Measurements from ENCODE around the gene SPEF1. TPM values are rescaled to one million over a fixed set of nuclear protein-coding genes. Genes with fewer than 3 reads are reported as not detected.

Gene SPEF1
- total and polyA plus RNA-seq, 2 of the 13 experiments (the other 11 are each of a cell fraction or from before 2014, with no cell fraction given): 0.11 to 0.27 TPM

DNA sequence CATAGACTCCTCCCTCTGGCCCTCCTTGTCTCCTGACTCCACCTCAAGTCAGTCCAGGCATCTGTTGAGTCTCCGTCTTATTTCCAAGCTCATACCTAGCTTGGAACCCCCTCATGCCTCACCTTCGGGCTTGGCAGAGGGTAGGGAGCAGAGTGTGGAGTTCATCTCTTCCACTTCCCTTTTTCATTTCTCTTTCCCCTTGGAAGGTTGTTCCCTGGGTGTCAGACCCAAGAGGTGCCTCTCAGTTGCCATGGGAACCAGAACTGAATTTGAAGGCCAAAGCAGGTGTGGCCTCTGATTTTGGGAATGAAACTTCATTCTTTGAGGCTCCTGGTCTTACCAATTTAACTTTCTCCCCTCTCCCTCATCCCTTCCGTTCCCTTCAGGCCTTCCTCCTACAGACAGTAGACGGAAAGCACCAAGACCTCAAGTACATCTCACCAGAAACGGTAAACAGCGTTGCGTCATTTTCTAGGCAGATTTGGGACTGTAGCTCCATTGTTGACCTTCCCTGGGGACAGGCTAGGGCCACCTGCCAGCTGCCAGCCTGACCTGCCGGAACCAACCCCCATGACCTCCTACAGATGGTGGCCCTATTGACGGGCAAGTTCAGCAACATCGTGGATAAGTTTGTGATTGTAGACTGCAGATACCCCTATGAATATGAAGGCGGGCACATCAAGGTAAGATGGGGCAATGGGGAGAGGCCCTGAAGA is 21.4 kb upstream of the SPEF1 start (continued):
- TF ChIP-seq CEBPB (IDR thresholded peaks at IDR 0.05; ENCODE audit: borderline replicate concordance, low read depth, low read length) (peak; percentile 68), FOXA3 (CRISPR knock-in tag; IDR thresholded peaks at IDR 0.05) (0 out of 2 replicates have a peak, but pooled peaks have one; percentile 15), HES4 (CRISPR knock-in tag; IDR thresholded peaks at IDR 0.05; ENCODE audit: borderline replicate concordance) (0 out of 2 replicates have a peak, but pooled peaks have one; percentile 34)

DNA sequence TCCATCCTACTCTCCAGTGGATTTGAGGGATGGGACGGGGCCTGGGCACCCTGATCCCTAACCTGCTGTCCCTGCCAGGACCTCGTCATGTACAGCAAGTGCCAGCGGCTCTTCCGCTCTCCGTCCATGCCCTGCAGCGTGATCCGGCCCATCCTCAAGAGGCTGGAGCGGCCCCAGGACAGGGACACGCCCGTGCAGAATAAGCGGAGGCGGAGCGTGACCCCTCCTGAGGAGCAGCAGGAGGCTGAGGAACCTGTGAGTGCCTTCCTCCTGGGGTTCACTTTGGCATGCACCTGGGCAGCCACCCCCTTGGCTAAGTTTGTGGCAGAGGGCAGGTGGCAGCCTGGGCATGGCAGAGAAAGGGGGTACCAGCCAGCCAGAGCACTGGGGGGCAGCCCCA is 20.6 kb upstream of the SPEF1 start:
- no peak overlapping the region for H3K4me3 ChIP-seq (replicated peaks in 1 of 3; ENCODE audit: insufficient read depth in 1 of 3, low read depth in 2 of 3, low read length in 3 of 3)
- H3K9me3 ChIP-seq (ENCODE audit: low read length): no peaks in the 10 kb centered on the region
- FAIRE-seq (no peak), ATAC-seq (no peak), DNase-seq (ENCODE audit: low spot score) (no peak)
- 99% methylated on average over 13 of the region's 13 CpGs for WGBS (ENCODE audit: low lambda C conversion rate)
- peaks cover 16% of the 10 kb centered on the region for H3K79me2 ChIP-seq (ENCODE audit: insufficient read depth, low read length)
- H3K4me1 ChIP-seq (ENCODE audit: insufficient read depth, low read length): peaks cover 41% of the 10 kb centered on the region
- H2AFZ ChIP-seq (ENCODE audit: low read length): no peak overlapping the region
- H3K4me2 ChIP-seq (ENCODE audit: low read depth, low read length): no peak overlapping the region
- no peak overlapping the region for H3K9ac ChIP-seq (ENCODE audit: insufficient read depth, low read depth, low read length)
- no TSS peak for BruUV-seq (replicated peaks)
- ChIA-PET CTCF (ENCODE audit: low intra/inter-chr PET ratio, low total read pairs) (no interaction called here), POLR2A (interaction anchor here (1.7 kb wide), 1 partner anchor 17 kb away, joined by 8 read pairs; no protein-coding TSS in a partner anchor)
- in situ Hi-C loops (cut with HindIII; ENCODE audit: extremely low pct_ligation_motif_present, low pct_unique_long_range_greater_than_20kb): no loop called here
- no peaks in the 10 kb centered on the region for H3K27me3 ChIP-seq (ENCODE audit: control insufficient read depth in 1 of 2, insufficient read depth in 2 of 2, low read length in 2 of 2)
- intact Hi-C loops (cut with micrococcal nuclease; ENCODE audit: unreplicated experiment): no loop called here
- TF ChIP-seq, protein P1, sequence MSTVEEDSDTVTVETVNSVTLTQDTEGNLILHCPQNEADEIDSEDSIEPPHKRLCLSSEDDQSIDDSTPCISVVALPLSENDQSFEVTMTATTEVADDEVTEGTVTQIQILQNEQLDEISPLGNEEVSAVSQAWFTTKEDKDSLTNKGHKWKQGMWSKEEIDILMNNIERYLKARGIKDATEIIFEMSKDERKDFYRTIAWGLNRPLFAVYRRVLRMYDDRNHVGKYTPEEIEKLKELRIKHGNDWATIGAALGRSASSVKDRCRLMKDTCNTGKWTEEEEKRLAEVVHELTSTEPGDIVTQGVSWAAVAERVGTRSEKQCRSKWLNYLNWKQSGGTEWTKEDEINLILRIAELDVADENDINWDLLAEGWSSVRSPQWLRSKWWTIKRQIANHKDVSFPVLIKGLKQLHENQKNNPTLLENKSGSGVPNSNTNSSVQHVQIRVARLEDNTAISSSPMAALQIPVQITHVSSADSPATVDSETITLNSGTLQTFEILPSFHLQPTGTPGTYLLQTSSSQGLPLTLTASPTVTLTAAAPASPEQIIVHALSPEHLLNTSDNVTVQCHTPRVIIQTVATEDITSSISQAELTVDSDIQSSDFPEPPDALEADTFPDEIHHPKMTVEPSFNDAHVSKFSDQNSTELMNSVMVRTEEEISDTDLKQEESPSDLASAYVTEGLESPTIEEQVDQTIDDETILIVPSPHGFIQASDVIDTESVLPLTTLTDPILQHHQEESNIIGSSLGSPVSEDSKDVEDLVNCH (CRISPR knock-in tag; IDR thresholded peaks at IDR 0.05): no peak
- TF ChIP-seq AGO2 (optimal IDR thresholded peaks at IDR 0.05; ENCODE audit: low read depth, low read length) (peak; percentile 53), RBFOX2 (IDR thresholded peaks at IDR 0.05; ENCODE audit: low read depth, low read length) (0 out of 2 replicates have a peak, but pooled peaks have one; percentile 33)
- TF ChIP-seq, protein P2, sequence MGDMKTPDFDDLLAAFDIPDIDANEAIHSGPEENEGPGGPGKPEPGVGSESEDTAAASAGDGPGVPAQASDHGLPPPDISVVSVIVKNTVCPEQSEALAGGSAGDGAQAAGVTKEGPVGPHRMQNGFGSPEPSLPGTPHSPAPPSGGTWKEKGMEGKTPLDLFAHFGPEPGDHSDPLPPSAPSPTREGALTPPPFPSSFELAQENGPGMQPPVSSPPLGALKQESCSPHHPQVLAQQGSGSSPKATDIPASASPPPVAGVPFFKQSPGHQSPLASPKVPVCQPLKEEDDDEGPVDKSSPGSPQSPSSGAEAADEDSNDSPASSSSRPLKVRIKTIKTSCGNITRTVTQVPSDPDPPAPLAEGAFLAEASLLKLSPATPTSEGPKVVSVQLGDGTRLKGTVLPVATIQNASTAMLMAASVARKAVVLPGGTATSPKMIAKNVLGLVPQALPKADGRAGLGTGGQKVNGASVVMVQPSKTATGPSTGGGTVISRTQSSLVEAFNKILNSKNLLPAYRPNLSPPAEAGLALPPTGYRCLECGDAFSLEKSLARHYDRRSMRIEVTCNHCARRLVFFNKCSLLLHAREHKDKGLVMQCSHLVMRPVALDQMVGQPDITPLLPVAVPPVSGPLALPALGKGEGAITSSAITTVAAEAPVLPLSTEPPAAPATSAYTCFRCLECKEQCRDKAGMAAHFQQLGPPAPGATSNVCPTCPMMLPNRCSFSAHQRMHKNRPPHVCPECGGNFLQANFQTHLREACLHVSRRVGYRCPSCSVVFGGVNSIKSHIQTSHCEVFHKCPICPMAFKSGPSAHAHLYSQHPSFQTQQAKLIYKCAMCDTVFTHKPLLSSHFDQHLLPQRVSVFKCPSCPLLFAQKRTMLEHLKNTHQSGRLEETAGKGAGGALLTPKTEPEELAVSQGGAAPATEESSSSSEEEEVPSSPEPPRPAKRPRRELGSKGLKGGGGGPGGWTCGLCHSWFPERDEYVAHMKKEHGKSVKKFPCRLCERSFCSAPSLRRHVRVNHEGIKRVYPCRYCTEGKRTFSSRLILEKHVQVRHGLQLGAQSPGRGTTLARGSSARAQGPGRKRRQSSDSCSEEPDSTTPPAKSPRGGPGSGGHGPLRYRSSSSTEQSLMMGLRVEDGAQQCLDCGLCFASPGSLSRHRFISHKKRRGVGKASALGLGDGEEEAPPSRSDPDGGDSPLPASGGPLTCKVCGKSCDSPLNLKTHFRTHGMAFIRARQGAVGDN (CRISPR knock-in tag; IDR thresholded peaks at IDR 0.05): peak; percentile 17; the same call in 1 of the 2 replicates
- H4K20me1 ChIP-seq (ENCODE audit: insufficient read depth, low read length): no peaks in the 10 kb centered on the region
- H3K36me3 ChIP-seq (replicated peaks in 1 of 2; ENCODE audit: control insufficient read depth in 1 of 2, insufficient read depth in 2 of 2, low read length in 2 of 2): peaks cover 27 to 48% of the 10 kb centered on the region in 2 experiments
- no peak overlapping the region for H3K27ac ChIP-seq (ENCODE audit: extremely low read length, insufficient read depth, low read length)
